Activated T-helper 1 cell treated with anti-CD3 and anti-CD28 coated beads, Interleukin-12 subunit alpha, Interleukin-12 subunit beta, Interleukin-2, Interleukin-4 antibody, amounts not matched to agents 30 ng/mL and 10 ng/mL and 1 ng/mL, durations not matched to agents 14 hours and 24 hours and 36 hours (primary cell): ENCODE measurements around the gene ATP8A2. TPM values are rescaled to one million over a fixed set of nuclear protein-coding genes. Genes with fewer than 3 reads are reported as not detected.

ENCODE experiments used
- DNase-seq: peaks from one replicate; pipeline ENCODE4 v3.0.0; 2021; ENCODE audit warnings: low spot score
- H3K27ac Mint-ChIP-seq: one replicate; pipeline ENCODE4 v1.8.0; 2021; ENCODE audit warnings: mild to moderate bottlenecking, mixed read lengths
- H3K27me3 Mint-ChIP-seq: one replicate; pipeline ENCODE4 v1.8.0; 2022; ENCODE audit warnings: mild to moderate bottlenecking, moderate library complexity, mixed read lengths; ENCODE audit not compliant: insufficient read depth
- H3K36me3 Mint-ChIP-seq: one replicate; pipeline ENCODE4 v1.8.0; 2021; ENCODE audit warnings: low read depth, mixed read lengths
- H3K4me1 Mint-ChIP-seq: one replicate; pipeline ENCODE4 v1.8.0; 2021; ENCODE audit warnings: low read depth, mixed read lengths
- H3K4me3 Mint-ChIP-seq: one replicate; pipeline ENCODE4 v1.8.0; 2021; ENCODE audit warnings: mild to moderate bottlenecking, moderate library complexity, mixed read lengths
- H3K9me3 Mint-ChIP-seq: one replicate; pipeline ENCODE4 v1.8.0; 2021; ENCODE audit warnings: mixed read lengths
- intact Hi-C: fragments of 100-400 bp; cut with micrococcal nuclease; formaldehyde crosslinking; loops from one replicate; pipeline ENCODE4 v1.15.1; 2024
- total RNA-seq: library from RNA; stranded (reverse); gene quantifications from 2 replicates; pipeline ENCODE4 v1.2.3, GENCODE V29; 2022

The ATP8A2 gene
- total RNA-seq, 1 donor from 2014 or later: 0.52 TPM

GRCh38 chr13:25744178-25744577 lies 372.4 kb downstream of the ATP8A2 start:
- Mint-ChIP-seq H3K27ac (no peak overlapping the region), H3K9me3 (no peaks in the 10 kb centered on the region), H3K27me3 (no peaks in the 10 kb centered on the region), H3K4me1 (peaks cover 15% of the 10 kb centered on the region), H3K36me3 (peaks cover 5% of the 10 kb centered on the region), H3K4me3 (no peak overlapping the region)
- intact Hi-C loops: no loop called here
- DNase-seq: no peak

- peaks cover 11% of the 10 kb centered on the region for H3K4me1 Mint-ChIP-seq
- no peak for DNase-seq
- H3K27ac Mint-ChIP-seq: no peak overlapping the region
- no peaks in the 10 kb centered on the region for H3K27me3 Mint-ChIP-seq
- no peaks in the 10 kb centered on the region for H3K9me3 Mint-ChIP-seq
- H3K36me3 Mint-ChIP-seq: peaks cover 3% of the 10 kb centered on the region
- no peak overlapping the region for H3K4me3 Mint-ChIP-seq
- intact Hi-C loops: no loop called here
Observed at GRCh38 chr13:25746131-25746530, 374.4 kb downstream of the ATP8A2 start.

- H3K4me1 Mint-ChIP-seq: peaks cover 46% of the 10 kb centered on the region
- peaks cover 2% of the 10 kb centered on the region for H3K36me3 Mint-ChIP-seq
- peak; percentile 35 for DNase-seq
- intact Hi-C loops: loop anchor here (1.0 to 5.0 kb wide), 5 partner anchors 10 to 294 kb away; no protein-coding TSS in a partner anchor
- H3K9me3 Mint-ChIP-seq: no peaks in the 10 kb centered on the region
- H3K27me3 Mint-ChIP-seq: no peaks in the 10 kb centered on the region
- H3K27ac Mint-ChIP-seq: peak overlapping the region; percentile 32
- peak overlapping the region; percentile 35 for H3K4me3 Mint-ChIP-seq
Observed at GRCh38 chr13:25752957-25753551, 381.3 kb downstream of the ATP8A2 start.

- intact Hi-C loops: loop anchor here (1.0 to 5.0 kb wide), 5 partner anchors 9 to 293 kb away; no protein-coding TSS in a partner anchor
- no peak for DNase-seq
- peak overlapping the region; percentile 48 for H3K4me3 Mint-ChIP-seq
Observed at GRCh38 chr13:25753976-25754375, 382.2 kb downstream of the ATP8A2 start.

GRCh38 chr13:25756251-25756650 lies 384.5 kb downstream of the ATP8A2 start:
- H3K4me1 Mint-ChIP-seq: peaks cover 65% of the 10 kb centered on the region
- no peak overlapping the region for H3K27ac Mint-ChIP-seq
- no peak for DNase-seq
- H3K27me3 Mint-ChIP-seq: no peaks in the 10 kb centered on the region
- H3K36me3 Mint-ChIP-seq: no peaks in the 10 kb centered on the region
- H3K9me3 Mint-ChIP-seq: no peaks in the 10 kb centered on the region
- intact Hi-C loops: no loop called here
- H3K4me3 Mint-ChIP-seq: no peak overlapping the region

More at GRCh38 chr13:25753976-25754375, 382.2 kb downstream of the ATP8A2 start:
- Mint-ChIP-seq H3K4me1 (peaks cover 52% of the 10 kb centered on the region), H3K27me3 (no peaks in the 10 kb centered on the region), H3K9me3 (no peaks in the 10 kb centered on the region), H3K36me3 (peaks cover 2% of the 10 kb centered on the region), H3K27ac (peak overlapping the region; percentile 76)

- Mint-ChIP-seq H3K27me3 (no peaks in the 10 kb centered on the region), H3K4me3 (no peak overlapping the region)
Observed at GRCh38 chr13:25756912-25757311, 385.1 kb downstream of the ATP8A2 start.

GRCh38 chr13:25761041-25761440 lies 389.3 kb downstream of the ATP8A2 start:
- H3K4me1 Mint-ChIP-seq: peaks cover 63% of the 10 kb centered on the region
- intact Hi-C loops: loop anchor here (5.0 to 10.0 kb wide), 2 partner anchors 111 to 424 kb away; no protein-coding TSS in a partner anchor
- H3K27ac Mint-ChIP-seq: no peak overlapping the region
- no peaks in the 10 kb centered on the region for H3K27me3 Mint-ChIP-seq
- peaks cover 9% of the 10 kb centered on the region for H3K36me3 Mint-ChIP-seq
- peaks cover 10% of the 10 kb centered on the region for H3K9me3 Mint-ChIP-seq
- DNase-seq: no peak
- H3K4me3 Mint-ChIP-seq: no peak overlapping the region

More at GRCh38 chr13:25756912-25757311, 385.1 kb downstream of the ATP8A2 start:
- Mint-ChIP-seq H3K4me1 (peaks cover 68% of the 10 kb centered on the region), H3K9me3 (no peaks in the 10 kb centered on the region), H3K27ac (no peak overlapping the region), H3K36me3 (no peaks in the 10 kb centered on the region)
- intact Hi-C loops: no loop called here
- no peak for DNase-seq

- intact Hi-C loops: loop anchor here (1.0 to 10.0 kb wide), 5 partner anchors 110 to 423 kb away; partner anchors contain the start of gene SHISA2
- no peak for DNase-seq
- peaks cover 56% of the 10 kb centered on the region for H3K4me1 Mint-ChIP-seq
- H3K9me3 Mint-ChIP-seq: peaks cover 20% of the 10 kb centered on the region
- no peaks in the 10 kb centered on the region for H3K27me3 Mint-ChIP-seq
- peak overlapping the region; percentile 93 for H3K27ac Mint-ChIP-seq
- H3K36me3 Mint-ChIP-seq: peaks cover 9% of the 10 kb centered on the region
- peak overlapping the region; percentile 60 for H3K4me3 Mint-ChIP-seq
Observed at GRCh38 chr13:25762281-25762680, 390.5 kb downstream of the ATP8A2 start.

- intact Hi-C loops: loop anchor here (1.0 to 10.0 kb wide), 7 partner anchors 10 to 422 kb away; partner anchors contain the start of gene SHISA2
- Mint-ChIP-seq H3K4me1 (peaks cover 51% of the 10 kb centered on the region), H3K9me3 (peaks cover 25% of the 10 kb centered on the region), H3K27me3 (no peaks in the 10 kb centered on the region), H3K27ac (peak overlapping the region; percentile 93), H3K4me3 (peak overlapping the region; percentile 55), H3K36me3 (peaks cover 9% of the 10 kb centered on the region)
- DNase-seq: peak; percentile 19
Observed at GRCh38 chr13:25762795-25763377, 391.1 kb downstream of the ATP8A2 start.

- DNase-seq: no peak
- intact Hi-C loops: loop anchor here (5.0 to 10.0 kb wide), 2 partner anchors 108 to 420 kb away; no protein-coding TSS in a partner anchor
- H3K27ac Mint-ChIP-seq: peak overlapping the region; percentile 79
- H3K27me3 Mint-ChIP-seq: no peaks in the 10 kb centered on the region
- peaks cover 25% of the 10 kb centered on the region for H3K9me3 Mint-ChIP-seq
- H3K4me3 Mint-ChIP-seq: peak overlapping the region; percentile 60
- H3K36me3 Mint-ChIP-seq: peaks cover 9% of the 10 kb centered on the region
- peaks cover 39% of the 10 kb centered on the region for H3K4me1 Mint-ChIP-seq
Observed at GRCh38 chr13:25764378-25764777, 392.6 kb downstream of the ATP8A2 start.

- Mint-ChIP-seq H3K27ac (no peak overlapping the region), H3K36me3 (peaks cover 9% of the 10 kb centered on the region), H3K4me3 (no peak overlapping the region), H3K27me3 (no peaks in the 10 kb centered on the region), H3K4me1 (peaks cover 34% of the 10 kb centered on the region), H3K9me3 (peaks cover 25% of the 10 kb centered on the region)
- DNase-seq: no peak
- intact Hi-C loops: loop anchor here (10.0 kb wide), 1 partner anchor 420 kb away; no protein-coding TSS in a partner anchor
Observed at GRCh38 chr13:25765266-25765665, 393.5 kb downstream of the ATP8A2 start.

GRCh38 chr13:25766576-25766975 lies 394.8 kb downstream of the ATP8A2 start:
- Mint-ChIP-seq H3K9me3 (peaks cover 25% of the 10 kb centered on the region), H3K27ac (no peak overlapping the region), H3K4me1 (peaks cover 43% of the 10 kb centered on the region), H3K27me3 (no peaks in the 10 kb centered on the region), H3K36me3 (peaks cover 9% of the 10 kb centered on the region), H3K4me3 (no peak overlapping the region)
- intact Hi-C loops: loop anchor here (10.0 kb wide), 1 partner anchor 418 kb away; no protein-coding TSS in a partner anchor
- DNase-seq: no peak

GRCh38 chr13:25766991-25767390 lies 395.2 kb downstream of the ATP8A2 start:
- no peak overlapping the region for H3K27ac Mint-ChIP-seq
- no peaks in the 10 kb centered on the region for H3K27me3 Mint-ChIP-seq
- intact Hi-C loops: loop anchor here (10.0 kb wide), 1 partner anchor 418 kb away; no protein-coding TSS in a partner anchor
- peaks cover 25% of the 10 kb centered on the region for H3K9me3 Mint-ChIP-seq
- H3K4me3 Mint-ChIP-seq: no peak overlapping the region
- H3K4me1 Mint-ChIP-seq: peaks cover 45% of the 10 kb centered on the region
- peaks cover 9% of the 10 kb centered on the region for H3K36me3 Mint-ChIP-seq
- DNase-seq: no peak
